ENCODE results near the gene SCRN3.
"Not testable (repeated sequence)": the region's sequence is repeated elsewhere in the genome, so short reads cannot be mapped to it uniquely, and the experiment has no call there.

Gene SCRN3

DNA sequence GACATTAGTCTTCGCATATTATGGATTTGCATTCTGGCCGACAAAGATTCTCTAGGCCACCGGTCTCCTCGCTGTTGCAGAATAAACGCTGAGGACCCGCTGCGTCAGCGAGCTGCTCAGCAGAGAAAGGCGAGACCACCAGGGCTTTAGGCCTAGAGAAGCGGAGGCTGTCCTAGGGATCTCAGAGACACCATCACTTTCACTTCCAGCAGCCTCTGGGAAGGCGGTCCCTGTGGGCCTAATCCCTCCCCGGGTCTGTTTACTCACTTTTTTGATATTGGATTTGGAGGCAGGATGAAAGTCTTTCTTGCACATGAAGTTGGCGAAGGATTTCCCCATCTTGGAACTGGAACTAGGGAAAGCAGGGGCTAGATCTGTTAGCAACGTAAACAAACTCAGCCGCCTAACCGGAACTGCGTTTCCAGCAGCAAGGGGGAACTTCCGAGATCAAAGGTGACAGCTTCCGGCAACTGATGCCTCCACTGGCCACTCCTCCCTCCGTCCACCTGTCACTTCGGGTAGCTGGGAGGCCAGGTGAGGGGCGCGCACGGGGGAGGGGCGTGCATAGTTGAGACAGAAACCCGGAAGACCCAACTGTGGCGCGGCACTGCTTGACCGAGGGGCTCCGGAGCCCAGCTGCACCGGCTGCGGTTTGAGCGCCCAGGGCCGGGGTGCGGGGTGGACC, at the start of gene SCRN3:
TSS of gene SCRN3 (plus strand) at position 447 of the 685 bp plus-strand sequence. CDS start 2,554 bp downstream, outside the sequence.
- peak; percentile 91 for DNase-seq

DNA sequence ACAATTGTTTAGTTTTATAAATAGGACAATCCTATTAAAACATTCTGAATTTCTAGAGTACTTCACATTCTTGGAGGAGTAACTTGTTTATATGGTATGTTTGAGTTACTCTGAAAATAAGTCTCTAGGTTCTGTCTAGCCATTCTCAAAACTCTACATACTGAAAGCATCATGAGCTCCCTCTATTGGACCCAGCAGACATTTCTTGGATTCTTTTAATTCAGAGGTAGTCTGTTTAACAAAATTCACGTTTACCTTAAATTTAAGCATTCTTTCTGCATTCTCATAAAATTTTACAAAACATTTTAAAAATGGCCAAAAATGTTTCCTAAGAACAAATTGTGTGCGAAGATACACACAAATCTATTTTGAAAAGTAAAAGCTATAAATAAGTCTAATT, 45.5 kb upstream of the SCRN3 start:
- DNase-seq: no peak

DNA sequence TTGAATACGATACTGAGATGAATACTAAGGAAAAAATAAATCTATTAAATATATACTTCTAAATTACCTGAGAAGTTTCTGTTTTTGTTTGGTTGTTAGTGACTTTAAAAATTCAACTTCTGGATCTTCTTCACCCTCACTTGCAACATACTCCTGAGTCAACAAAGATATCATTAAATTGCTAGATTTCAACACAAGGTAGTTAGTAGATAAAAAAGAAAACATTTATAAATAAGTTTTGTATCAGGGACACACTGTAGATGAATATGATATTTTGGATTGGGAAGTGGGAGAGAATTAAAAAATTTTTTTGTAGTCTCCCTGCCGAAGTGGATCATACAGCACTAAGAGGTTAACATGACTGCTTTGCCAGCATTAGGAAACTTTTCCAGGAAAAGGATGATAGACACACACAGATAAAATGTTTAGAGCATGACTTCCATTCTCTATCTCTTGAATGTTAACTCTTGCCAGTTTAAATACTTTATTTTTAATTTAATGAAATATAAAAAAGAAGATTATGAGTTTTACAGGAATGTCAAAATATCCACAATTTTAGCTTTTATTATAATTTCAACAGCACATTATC, 44.8 kb upstream of the SCRN3 start:
- DNase-seq: no peak

- DNase-seq: no peak
Measured at GRCh38 chr2:174353004-174353403, 42.5 kb upstream of the SCRN3 start.

DNA sequence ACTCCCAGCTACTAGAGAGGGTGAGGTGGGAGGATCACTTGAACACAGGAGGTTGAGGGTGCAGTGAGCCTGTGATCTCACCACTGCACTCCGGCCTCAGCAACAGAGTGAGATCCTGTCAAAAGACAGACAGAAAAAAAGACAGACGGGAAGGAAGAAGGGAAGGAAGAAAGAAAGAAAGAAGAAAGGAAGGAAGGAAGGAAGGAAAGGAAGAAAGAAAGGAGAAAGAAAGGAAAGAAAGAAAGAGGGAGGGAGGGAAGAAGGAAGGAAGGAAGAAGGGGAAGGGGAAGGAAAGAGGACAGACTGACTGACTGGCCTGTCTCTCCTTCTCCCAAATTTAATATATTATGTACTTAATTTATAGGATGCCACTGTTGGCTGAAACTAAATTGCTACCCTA, 39.2 kb upstream of the SCRN3 start:
- no peak for DNase-seq

- DNase-seq: not testable (repeated sequence)
Measured at GRCh38 chr2:174359663-174360062, 35.9 kb upstream of the SCRN3 start.

DNA sequence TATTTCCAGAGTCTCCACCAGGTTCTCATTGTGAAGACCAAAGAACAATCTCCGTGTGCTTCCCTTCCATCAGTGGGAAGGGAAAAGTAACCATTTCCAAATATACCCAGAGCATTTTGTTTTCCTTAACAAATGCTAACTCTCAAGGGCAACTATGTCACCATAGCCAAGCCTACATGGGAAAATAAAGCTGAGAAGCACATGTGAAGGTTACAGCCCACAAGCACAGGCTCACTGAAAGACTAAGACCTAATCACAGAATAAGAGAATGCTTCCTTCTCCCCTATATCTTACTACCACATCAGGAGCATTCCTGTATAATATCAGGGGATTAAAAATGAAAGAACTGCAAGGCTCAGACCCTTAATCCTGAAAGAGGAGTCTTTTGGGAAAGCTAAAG, 32.6 kb upstream of the SCRN3 start:
- no peak for DNase-seq

DNA sequence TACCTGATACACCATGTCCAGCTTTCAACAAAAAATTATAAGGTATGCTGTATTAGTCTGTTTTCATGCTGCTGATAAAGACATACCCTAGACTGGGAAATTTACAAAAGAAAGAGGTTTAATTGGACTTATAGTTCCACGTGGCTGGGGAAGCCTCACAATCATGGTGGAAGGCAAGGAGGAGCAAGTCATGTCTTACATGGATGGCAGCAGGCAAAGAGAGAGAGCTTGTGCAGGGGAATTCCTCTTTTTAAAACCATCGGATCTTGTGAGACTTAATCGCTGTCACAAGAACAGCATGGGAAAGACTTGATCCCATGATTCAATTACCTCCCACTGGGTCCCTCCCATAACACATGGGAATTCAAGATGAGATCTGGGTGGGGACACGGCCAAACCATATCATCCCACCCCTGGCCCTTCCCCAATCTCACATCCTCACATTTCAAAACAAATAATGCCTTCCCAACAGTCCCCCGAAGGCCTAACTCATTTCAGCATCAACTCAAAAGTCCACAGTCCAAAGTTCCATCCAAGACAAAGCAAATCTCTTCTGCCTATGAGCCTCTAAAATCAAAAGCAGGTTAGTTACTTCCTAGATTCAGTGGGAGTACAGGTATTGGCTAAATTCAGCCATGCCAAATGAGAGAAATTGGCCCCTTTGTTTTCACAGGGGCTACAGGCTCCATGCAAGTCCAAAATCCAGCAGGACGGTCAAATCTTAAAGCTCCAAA, 31.9 kb upstream of the SCRN3 start:
- DNase-seq: not testable (repeated sequence)

GRCh38 chr2:174364628-174365027, 30.9 kb upstream of the SCRN3 start:
- DNase-seq: no peak

- DNase-seq: no peak
Measured at GRCh38 chr2:174365571-174365970, 30.0 kb upstream of the SCRN3 start.

- DNase-seq: no peak
Measured at GRCh38 chr2:174368691-174369090, 26.8 kb upstream of the SCRN3 start.

DNA sequence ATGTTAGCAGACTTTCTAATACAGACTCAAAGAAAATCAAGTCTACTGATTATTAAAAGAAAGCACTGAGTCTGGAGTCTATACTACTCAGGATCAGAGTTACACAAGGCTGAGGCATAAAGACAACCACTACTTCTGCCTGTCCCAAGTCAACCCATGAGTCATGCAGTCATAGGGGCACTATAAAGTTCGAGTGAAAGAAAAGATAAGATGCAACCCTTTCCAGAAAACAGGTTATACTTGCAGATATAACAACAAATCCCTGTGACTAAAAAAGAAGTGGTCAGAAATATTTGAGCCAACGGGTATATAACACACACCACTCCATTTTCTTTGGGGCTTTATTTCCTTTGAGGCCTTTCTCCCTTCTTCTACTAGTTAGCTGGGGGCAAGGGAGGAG, 18.6 kb upstream of the SCRN3 start:
- DNase-seq: no peak

GRCh38 chr2:174383796-174384195, 11.7 kb upstream of the SCRN3 start:
- DNase-seq: no peak

- DNase-seq: no peak
Measured at GRCh38 chr2:174385201-174385600, 10.3 kb upstream of the SCRN3 start.

DNA sequence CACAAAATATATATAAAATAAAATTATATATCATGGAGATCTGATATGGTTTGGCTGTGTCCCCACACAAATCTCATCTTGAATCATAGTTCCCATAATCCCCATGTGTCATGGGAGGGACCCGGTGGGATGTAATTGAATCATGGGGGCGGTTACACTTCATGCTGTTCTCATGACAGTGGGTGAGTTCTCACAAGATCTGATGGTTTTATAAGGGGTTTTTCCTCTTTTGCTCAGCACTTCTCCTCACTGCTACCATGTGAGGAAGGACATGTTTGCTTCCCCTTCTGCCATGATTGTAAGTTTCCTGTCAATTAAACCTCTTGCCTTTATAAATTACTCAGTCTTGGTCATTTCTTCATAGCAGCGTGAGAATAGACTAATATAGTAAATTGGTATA, 6.8 kb upstream of the SCRN3 start:
- DNase-seq: not testable (repeated sequence)

DNA sequence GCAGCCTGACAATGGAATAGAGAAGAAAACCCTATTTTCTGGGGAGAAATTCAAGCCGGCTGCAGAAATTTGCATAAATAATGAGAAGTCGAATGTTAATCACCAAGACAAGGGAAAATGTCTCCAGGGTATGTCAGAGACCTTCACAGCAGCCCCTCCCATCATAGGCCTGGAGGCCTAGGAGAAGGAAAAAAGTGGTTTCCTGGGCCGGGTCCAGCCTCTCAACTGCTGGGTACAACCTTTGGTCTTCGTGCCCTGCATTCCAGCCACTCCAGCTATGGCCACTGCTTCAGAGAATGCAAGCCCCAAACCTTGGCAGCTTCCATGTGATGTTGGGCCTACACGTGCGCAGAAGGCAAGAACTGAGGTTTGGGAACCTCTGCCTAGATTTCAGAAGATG, 6.0 kb upstream of the SCRN3 start:
- DNase-seq: no peak

GRCh38 chr2:174390303-174390702, 5.2 kb upstream of the SCRN3 start:
- DNase-seq: not testable (repeated sequence)

GRCh38 chr2:174392706-174393105, 2.8 kb upstream of the SCRN3 start:
- DNase-seq: no peak

GRCh38 chr2:174395969-174396630, 570 bp downstream of the SCRN3 start:
- peak; percentile 22 for DNase-seq

GRCh38 chr2:174397773-174398172, 2.2 kb downstream of the SCRN3 start:
- DNase-seq: no peak

DNA sequence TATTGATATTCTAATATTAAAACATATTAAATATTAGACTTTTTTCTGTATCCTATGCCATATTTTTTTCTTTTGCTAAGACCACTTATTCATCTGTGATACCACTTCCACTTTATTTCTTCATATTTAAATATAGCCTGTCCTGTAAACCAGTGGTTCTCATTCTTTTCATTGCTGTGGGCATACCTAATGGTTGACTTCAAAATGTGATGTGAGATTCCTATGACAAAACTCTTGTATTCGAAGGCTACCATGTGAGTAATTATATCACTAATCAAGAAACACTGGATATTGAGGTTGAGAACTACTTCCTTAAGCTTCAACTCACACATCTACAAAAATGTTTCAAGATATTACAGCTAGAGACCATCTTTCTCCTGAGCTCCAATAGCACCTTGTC, 3.6 kb downstream of the SCRN3 start:
- no peak for DNase-seq

DNA sequence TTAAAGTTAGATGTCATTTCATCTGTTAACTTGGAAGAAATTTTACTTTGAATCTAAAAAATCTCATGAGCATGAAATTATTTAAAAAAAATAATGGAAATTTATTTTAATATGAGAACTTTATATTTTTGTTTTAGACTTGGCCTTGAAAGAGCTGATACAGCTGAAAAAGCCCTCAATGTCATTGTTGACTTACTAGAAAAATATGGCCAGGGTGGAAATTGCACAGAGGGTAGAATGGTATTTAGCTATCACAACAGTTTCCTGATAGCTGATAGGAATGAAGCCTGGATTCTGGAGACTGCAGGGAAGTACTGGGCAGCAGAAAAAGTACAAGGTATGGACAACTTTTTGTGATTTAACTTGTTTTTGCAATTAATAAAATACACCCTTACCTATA, 5.3 kb downstream of the SCRN3 start:
- no peak for DNase-seq

DNA sequence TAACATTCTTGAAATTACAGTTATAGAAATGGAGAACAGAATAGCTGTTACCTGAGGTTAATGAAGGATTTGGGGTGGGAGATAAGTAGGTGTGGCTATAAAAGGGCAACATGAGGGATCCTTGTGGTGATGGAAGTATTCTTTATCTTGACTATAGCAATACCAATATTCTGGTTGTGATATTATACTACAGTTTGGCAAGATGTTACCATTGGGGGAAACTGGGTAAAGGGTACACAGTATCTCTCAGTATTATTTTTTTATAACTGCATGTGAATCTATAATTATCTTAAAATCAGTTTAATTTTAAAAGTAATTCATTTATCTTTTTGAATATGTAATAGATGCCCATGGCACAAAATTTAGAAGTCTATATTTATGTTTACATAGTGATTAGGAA, 8.1 kb downstream of the SCRN3 start:
- DNase-seq: no peak

- not testable (repeated sequence) for DNase-seq
Measured at GRCh38 chr2:174410039-174410438, 14.5 kb downstream of the SCRN3 start.

All from NCI-H345 (cell line).